Activated CD8-positive, alpha-beta memory T cell treated with anti-CD3 and anti-CD28 coated beads, Interleukin-2, amount 50 U/mL, for 24 hours (primary cell): ENCODE measurements around the gene ZSWIM1.
"Not testable (repeated sequence)": the region's sequence is repeated elsewhere in the genome, so short reads cannot be mapped to it uniquely, and the experiment has no call there.

Experiments used
- DNase-seq: peaks from one replicate; pipeline ENCODE4 v3.0.0-alpha.2; 2020; ENCODE audit errors: extremely low read depth

Gene ZSWIM1

DNA sequence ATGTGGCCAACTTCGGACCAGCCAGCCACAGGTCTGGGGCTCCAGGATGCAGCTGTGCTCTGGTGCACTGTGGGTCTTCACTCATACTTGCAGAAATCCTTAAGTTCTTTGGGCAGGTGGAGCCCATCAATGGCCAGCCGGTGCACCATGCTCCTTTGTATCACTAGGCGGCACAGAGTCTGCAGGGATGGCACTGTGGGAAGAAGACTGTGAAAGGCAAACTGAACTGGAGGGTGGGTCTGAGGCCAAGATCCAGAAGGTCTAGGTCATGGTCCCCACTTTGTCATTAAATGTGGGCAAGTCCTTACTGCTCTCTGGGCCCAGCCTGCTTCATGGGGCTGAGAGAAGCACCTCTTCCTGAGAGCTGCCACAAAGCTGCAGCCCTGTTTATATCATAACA is 7.7 kb downstream of the ZSWIM1 start:
- no peak for DNase-seq

DNA sequence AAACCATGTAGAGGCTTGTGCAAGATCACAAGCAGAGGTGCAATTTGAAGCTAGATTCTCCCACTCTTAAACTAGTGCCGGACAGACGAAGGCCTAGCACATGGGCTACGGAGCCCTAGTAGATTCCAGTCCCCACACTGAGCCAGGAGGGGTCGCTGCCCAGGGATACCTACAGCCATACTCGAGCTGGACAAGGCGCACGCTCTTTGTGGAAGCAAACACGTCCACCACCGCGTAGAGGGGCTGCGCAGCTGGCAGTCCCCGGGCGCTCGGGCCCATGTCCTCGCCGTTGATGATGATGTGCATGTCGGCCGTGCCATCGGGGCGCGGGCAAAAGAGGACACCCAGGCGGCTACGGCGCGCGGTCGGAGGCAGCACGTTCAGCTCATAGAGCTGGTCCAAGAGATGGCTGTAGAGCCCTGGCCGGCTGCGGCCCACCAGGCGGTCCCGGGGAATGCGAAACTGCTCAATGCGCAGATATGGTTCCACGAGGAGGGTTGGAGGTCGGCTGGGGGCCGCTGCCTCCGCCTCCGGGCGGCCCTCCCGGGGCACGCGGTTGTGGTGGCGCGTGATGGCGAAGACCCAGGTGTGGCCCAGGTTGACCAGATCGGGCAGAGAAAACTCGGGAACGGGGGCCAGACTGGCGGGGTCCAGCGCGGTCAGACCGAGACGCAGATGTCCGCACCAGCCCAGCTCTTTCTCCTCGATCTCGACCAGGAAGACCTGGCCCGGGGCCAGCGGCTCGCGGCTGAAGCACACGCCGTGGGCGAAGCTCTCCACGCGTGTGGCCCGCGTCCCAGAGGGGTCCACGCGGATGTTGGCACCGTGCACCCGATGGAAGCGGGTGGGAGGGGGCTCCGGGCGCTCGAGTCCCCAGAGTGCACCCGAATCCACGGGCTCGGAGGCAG is 9.3 kb downstream of the ZSWIM1 start:
- DNase-seq: no peak

DNA sequence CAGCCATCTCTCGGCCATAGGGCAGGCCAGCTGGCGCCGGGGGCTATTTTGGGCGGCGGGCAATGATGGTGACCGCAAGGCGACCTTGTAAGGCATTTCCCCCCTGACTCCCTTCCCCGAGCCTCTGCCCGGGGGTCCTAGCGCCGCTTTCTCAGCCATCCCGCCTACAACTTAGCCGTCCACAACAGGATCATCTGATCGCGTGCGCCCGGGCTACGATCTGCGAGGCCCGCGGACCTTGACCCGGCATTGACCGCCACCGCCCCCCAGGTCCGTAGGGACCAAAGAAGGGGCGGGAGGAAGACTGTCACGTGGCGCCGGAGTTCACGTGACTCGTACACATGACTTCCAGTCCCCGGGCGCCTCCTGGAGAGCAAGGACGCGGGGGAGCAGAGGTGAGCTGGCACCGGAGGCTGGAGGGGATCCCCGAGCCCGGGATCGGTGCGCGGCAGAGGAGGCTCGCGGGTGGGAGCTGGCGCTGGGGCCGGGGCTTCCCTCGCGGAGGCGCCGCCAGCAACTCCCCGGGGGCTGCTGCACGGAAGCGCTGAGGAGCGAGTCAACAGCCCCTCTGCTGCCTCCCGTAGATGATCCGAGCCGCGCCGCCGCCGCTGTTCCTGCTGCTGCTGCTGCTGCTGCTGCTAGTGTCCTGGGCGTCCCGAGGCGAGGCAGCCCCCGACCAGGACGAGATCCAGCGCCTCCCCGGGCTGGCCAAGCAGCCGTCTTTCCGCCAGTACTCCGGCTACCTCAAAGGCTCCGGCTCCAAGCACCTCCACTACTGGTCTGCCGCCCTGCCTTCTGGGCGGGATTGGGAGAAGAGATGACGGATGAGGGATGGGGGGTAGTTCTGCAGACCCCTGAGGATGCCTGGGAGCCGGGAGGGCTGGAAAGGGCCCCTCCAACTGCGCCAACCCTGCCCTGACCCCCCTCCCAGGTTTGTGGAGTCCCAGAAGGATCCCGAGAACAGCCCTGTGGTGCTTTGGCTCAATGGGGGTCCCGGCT is 10.3 kb downstream of the ZSWIM1 start, which contains the start of the genes CTSA and NEURL2:
CTSA (plus strand) TSS at position 351 of the 999 bp plus-strand sequence; CDS start at position 585, 234 bp downstream.
NEURL2 (minus strand) TSS at position 224 of the 999 bp plus-strand sequence; CDS start at position 7, 217 bp downstream.
- peak; percentile 70 for DNase-seq

DNA sequence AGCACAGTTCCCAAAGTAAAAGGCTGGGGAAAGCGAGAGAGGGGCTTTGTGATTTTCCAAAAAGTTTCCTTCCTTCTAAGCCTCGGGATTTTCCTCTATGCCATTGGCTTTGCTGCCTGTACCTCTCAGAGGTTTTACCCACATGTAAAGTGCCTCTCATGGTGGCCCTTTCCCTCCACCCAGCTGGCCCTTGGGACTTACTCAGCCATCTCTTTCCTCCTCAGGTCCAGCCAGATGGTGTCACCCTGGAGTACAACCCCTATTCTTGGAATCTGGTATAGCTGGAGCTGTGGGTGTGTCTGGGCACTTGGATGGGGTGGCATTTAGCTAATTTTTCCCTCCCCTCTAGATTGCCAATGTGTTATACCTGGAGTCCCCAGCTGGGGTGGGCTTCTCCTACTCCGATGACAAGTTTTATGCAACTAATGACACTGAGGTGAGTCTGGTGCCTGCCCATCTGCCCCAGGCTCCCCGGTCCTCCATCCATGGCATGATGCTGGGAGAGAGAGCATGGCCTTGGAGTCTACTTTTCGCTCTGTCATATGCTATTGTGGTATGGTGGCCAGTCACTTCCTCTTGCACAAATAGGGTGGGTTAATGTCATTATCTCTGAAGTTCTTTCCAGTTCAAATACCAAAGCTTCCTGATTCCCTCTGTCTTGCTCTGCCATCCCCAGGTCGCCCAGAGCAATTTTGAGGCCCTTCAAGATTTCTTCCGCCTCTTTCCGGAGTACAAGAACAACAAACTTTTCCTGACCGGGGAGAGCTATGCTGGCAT is 11.2 kb downstream of the ZSWIM1 start:
- DNase-seq: no peak

DNA sequence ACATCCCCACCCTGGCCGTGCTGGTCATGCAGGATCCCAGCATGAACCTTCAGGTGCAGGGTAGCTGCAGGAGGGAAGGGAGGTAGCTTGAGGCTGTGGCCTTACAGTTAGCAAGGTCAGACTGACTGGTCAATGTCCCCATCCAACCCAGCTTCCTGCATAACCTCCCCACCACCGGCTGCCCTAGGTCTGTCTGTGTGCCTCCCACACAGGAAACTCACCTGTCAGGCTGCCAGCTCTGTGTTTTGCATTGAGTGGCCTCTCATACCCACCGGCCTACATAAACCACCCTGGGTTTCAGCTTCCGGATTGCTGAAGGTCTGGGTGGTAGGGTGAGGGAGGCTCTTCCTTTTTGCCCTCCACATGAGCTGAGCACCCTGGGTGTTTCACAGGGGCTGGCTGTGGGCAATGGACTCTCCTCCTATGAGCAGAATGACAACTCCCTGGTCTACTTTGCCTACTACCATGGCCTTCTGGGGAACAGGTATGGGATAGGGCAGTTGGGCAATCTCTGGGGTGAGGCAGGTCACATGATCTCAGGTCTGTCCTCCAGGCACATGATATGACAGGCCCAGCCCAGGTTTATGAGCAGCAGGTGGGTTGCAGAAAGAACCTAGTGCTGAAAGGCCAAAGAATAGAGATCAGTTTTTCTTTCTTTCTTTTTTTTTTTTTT is 11.9 kb downstream of the ZSWIM1 start:
- DNase-seq: no peak

DNA sequence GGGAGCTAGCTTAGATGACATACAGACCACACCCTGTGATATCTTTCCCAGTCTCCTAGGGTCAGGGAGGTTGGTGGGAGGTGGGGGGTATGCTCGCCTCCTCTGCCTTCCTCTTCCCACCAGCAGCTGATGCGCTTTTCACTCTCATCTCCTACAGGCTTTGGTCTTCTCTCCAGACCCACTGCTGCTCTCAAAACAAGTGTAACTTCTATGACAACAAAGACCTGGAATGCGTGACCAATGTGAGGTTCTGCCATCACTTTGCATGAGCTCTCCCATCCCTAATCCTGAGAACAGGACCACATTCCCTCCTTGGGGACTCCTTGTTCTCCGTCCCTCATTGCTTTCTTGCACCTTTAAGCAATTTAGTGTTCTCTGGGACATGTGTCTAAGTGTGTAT is 12.8 kb downstream of the ZSWIM1 start:
- no peak for DNase-seq

DNA sequence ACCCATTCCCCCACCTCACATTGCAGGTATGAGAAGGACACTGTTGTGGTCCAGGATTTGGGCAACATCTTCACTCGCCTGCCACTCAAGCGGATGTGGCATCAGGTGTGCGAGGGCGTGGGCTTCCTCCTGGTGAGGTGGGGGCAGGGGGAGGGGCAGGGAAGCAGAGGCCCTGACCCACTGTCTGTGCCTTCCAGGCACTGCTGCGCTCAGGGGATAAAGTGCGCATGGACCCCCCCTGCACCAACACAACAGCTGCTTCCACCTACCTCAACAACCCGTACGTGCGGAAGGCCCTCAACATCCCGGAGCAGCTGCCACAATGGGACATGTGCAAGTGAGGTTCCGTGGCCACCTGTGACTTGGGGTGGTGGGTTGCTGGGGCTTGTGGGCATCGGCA is 13.8 kb downstream of the ZSWIM1 start:
- DNase-seq: no peak

DNA sequence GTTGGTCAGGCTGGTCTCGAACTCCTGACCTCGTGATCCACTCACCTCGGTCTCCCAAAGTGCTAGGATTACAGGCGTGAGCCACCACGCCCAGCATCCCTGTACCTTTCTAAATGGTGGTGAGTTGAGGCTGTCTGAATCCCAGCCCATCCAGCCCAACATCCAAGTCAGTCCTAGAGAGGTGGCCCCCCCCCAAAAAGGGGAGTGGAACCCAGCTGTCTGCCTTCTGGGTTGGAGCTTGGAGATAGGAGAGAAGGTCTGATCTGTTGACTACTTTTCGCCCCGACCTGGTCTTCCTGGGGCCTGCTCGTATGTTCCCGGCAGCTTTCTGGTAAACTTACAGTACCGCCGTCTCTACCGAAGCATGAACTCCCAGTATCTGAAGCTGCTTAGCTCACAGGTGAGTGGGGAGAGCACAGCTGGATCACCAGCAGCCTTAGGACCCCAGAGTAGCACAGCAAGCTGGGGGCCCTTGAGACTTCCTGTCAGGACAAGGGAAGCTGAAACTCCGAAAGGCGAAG is 15.7 kb downstream of the ZSWIM1 start:
- DNase-seq: no peak

DNA sequence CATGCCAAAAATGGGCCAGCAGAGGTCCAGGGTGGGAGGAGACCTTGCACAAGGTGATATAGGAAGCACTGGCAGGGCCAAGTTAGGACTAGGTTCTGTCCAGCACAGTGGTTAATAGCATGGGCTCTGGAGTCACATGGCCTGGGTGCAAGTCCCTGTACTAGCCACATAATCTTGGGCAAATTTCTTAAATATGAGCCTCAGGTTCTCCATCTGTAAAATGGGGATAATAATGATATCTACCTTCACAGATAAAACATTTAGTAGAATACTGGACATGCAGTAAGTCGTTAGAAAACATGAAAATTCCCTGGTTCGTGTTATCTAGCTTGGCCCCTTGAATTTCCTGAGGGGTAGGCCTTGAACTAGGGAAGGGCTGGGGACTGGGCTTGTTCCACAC is 16.3 kb downstream of the ZSWIM1 start:
- no peak for DNase-seq

DNA sequence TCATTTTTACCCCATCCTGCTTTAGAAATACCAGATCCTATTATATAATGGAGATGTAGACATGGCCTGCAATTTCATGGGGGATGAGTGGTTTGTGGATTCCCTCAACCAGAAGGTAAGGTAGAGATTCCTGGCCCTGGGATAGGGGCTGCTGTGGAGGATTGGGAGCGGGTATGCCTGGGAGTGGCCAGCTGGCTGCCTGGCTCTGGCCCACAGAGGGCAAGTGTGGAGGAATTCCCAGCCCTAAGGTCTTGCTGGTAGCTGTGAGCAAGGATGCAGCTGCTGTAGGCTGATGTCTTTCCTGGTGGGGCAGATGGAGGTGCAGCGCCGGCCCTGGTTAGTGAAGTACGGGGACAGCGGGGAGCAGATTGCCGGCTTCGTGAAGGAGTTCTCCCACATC is 16.7 kb downstream of the ZSWIM1 start:
- DNase-seq: no peak

DNA sequence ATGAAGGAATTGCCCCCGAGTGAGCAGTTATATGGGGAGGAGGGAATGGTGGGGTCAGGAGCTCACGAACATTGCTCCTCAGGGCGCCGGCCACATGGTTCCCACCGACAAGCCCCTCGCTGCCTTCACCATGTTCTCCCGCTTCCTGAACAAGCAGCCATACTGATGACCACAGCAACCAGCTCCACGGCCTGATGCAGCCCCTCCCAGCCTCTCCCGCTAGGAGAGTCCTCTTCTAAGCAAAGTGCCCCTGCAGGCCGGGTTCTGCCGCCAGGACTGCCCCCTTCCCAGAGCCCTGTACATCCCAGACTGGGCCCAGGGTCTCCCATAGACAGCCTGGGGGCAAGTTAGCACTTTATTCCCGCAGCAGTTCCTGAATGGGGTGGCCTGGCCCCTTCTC is 17.3 kb downstream of the ZSWIM1 start:
- DNase-seq: no peak

DNA sequence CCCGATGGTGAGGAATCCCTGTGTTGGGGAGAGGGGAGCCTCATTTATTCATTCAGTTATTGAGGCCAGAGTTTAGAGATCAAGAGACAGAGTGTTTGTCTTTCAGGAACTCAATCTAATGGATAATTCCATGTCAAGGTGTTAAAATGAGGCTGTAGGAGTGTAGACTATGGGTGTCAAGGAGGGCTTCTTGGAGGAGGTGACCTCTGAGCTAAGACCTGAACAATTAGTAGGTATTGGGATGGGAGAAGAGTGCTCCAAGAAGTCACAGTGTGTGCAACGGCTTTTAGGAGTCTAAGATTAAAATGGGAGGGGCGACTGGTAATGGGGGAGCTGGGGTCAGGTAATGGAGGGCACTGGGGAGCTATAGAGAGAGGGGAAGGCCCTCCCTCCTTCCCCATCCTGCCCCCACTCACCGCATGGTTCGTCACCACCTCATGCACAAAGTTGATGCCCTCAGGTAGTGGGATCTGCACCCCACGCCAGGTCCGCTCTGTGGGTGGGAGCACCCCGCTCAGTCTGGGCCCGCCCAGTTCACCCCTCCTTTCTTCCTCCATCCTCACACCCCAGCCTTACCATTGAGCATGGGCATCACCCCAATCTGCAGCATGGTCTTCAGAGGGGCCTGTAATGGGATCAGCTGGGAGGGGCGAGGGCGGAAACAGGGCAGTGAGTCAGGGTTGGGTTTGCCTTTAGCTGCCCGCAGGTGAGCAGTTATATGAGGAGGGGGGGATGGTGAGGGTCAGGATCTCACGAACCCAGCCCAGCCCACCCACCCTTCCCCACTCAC is 18.2 kb downstream of the ZSWIM1 start:
- no peak for DNase-seq

DNA sequence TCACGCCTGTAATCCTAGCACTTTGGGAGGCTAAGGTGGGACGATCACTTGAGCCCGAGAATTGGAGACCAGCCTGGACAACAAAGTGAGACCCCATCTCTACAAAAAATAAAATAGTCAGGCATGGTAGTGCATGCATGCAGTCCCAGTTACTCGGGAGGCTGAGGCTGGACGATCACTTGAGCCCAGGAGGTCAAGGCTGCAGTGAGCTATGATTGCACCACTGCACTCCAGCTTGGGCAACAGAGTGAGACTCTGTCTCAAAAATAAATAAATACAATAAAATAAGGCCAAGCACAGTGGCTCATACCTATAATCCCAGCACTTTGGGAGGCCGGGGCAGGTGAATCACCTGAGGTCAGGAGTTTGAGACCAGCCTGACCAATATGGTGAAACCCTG is 20.3 kb downstream of the ZSWIM1 start:
- DNase-seq: not testable (repeated sequence)

DNA sequence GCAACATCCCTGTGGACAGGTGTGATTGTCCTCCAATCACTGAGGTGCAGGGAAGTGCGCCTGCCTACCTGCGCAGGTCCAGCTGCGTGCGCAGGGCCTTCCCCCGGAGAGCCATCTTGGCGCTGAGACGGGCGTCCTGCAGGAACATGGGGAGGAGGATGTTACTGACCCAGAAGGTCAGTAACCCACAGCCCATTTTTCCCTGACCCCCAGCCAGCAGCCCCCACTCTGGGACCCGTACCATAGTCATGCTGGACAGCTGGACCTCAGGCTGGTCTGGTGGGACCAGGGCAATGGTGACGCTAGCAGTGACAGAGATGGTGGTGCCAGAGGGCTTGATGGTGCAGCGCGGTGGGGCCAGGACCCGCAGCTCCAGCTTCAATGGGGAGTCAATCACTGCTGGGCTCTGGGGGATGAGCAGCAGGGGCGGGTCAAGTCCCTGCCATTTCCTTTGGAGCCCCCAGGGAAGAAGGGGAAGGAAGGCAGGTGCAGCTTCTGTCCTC is 21.2 kb downstream of the ZSWIM1 start:
- DNase-seq: no peak

DNA sequence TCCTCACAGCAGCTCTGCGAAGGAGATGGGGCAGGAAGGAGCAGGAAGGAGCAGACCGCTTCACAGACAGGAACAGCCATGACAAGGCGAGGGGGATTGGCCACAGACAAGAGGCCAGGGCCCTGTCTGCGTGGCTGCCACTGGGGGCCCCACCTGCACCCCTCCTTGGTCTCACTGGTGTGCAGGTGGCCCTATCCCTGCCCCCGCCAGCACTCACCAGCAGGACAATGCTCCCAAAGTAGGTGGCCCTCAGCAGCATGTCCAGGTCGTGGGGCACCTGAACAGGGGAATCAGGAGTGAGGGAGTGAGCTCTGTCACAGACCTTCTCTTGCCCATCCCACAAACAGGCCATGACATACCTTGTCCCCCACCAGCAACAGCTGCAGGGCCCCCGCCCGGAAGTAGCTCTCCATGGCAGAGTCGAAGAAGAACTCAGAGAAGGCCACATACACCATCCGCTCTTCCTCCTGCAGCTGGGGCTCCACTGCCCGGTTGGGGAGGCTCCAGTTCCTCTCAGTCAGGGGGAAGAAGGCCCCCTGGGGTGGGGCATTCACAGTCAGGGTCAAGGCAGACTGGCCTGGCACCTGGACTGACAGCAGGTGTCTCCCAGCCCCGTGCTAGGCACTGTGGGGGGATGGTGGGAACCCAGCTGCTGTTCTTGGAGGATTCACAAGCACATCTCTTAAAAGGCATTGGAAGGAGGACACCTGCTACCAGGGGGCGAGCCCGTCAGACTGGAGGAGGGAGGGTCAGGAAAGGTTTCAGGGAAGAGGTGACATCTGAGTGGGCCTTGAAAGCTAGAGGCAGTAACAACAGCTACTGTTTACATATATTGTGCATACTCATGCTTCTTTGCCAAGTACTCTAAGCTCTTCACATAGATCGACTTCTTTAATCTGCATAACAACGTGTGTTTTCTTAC is 23.8 kb downstream of the ZSWIM1 start:
- no peak for DNase-seq

DNA sequence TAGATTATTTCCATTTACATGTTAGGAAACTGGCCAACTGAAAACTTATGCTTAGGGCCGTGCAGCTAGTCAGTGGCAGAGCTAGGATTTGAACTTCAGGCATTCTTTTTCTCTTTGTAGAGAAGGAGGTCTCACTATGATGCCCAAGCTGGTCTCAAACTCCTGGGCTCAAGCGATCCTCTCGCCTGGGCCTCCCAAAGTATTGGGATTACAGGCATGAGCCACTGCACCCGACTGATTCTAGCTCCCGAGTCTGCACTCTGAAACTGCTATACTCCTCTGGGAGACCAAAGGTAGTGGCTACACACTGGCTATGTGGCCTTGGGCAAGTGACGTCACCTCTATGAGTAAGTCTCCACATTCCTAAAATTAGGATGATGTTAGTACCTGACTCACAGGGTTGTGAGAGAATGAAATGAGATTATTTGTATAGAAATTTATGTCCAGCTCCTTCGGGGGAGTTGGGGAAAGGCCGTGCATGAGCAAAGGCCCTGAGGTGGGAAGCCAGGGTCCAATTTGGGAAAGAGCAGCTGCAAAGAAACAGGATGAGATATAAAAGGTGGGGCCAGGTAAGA is 24.6 kb downstream of the ZSWIM1 start:
- no peak for DNase-seq

DNA sequence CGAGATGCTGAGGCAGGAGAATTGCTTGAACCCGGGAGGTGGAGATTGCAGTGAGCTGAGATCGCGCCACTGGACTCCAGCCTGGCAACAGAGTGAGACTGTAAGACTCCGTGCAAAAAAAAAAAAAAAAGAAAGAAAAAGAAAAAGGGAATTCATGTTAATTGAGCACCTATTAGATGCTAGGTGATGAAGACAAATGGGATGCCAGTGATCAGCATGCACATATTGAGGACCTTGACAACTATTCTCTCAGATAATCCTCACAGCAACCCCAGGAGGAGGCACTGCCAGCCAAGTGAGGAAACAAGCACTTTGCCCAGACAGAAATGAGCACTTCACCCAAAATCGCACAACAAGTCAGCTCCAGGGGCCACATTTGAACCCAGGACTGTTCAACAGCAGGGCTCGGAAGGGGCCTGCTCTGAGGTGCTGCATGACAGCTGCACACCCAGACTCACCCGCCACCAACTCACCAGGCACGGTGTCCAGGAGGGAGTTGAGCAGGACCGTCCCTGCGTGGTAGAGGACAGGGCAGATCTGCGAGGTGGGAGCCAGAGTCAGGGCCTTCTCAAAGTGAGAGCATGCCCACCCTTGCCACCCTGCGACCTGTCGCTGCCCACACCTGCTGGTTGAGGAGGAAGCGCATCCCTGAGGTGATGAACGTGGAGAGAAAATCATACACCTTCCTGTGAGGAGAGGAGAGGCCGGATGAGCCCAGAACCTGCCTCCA is 26.4 kb downstream of the ZSWIM1 start:
- DNase-seq: no peak

DNA sequence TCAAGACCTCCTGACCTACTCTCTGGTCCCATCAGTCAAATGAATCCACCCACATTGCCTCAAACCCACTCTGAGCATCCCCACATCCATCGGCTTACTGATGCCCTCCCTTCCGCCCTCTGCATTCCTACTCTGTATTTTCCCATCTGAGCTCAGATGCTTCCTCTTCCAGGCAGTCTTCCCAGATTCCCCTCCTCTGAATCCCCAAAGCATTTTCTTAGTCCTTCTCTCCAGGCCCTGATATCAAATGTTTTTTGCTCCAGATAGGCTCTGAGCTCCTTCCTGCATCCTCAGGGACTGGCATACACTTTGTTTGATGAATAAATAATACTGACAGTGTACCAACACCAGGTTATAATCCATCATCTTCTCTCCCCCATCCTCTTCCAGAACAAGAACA is 27.1 kb downstream of the ZSWIM1 start:
- no peak for DNase-seq
